Measurements from ENCODE around the gene COL9A2.
"Not testable (repeated sequence)": the region's sequence is repeated elsewhere in the genome, so short reads cannot be mapped to it uniquely, and the experiment has no call there.

The COL9A2 gene

DNA sequence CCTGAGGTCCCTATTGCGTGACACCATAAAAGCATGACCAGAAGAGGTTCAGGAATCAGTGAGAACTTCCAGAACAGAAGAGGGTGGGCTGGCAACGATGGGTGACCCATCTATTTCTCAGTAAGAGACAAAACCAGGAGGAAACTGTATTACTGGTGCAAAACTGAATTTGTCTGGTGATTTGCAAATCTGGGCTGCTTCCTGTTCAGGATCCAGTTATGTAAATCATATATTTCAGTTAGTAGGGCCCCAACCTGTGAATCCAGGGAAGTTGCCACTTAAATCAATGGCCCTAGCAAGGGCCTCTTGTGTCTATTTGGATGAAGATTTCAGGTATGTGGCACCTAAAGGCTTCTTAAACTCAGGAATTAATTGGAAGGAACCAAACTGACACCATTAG is 33.3 kb upstream of the COL9A2 start:
- Histone ChIP-seq H3K36me3 (ENCODE audit: control insufficient read depth, insufficient read depth, low read length) (no peaks in the 10 kb centered on the region), H3K4me1 (ENCODE audit: control insufficient read depth, insufficient read depth, low read length) (no peaks in the 10 kb centered on the region), H3K27ac (ENCODE audit: low read length) (no peak overlapping the region), H3K4me3 (ENCODE audit: low read length) (no peak overlapping the region), H3K9me3 (ENCODE audit: control insufficient read depth, insufficient read depth, low read length) (no peaks in the 10 kb centered on the region), H3K27me3 (ENCODE audit: control insufficient read depth, insufficient read depth, low read length) (no peaks in the 10 kb centered on the region)
- WGBS (ENCODE audit: insufficient coverage, insufficient read length) = no CpG with 5 or more reads among the region's 2 CpGs
- DNase-seq (ENCODE audit: low read depth, low spot score) = no peak

DNA sequence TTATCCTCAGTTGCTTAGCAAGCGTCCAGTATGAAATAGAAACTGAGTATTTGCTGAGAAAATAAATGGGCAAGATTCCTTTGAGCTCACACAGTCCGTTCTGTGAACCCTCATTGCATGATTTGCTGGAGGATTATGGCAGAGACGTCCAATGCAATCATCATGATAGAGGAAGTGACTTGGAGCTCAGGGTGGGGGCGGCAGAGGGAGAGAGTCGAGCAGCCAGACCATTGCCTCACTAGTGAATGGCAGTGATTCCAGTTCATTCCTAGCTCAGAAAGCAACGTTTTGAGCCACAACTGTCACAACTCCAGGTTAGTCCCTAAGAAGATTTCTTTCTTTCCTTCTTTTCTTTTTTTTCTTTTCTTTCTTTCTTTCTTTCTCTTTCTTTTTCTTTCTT is 27.5 kb upstream of the COL9A2 start:
- no peaks in the 10 kb centered on the region for H3K27me3 ChIP-seq (ENCODE audit: control insufficient read depth, insufficient read depth, low read length)
- no peaks in the 10 kb centered on the region for H3K4me1 ChIP-seq (ENCODE audit: control insufficient read depth, insufficient read depth, low read length)
- no peaks in the 10 kb centered on the region for H3K9me3 ChIP-seq (ENCODE audit: control insufficient read depth, insufficient read depth, low read length)
- H3K36me3 ChIP-seq (ENCODE audit: control insufficient read depth, insufficient read depth, low read length) = no peaks in the 10 kb centered on the region
- H3K4me3 ChIP-seq (ENCODE audit: low read length) = no peak overlapping the region
- no CpG with 5 or more reads among the region's 6 CpGs for WGBS (ENCODE audit: insufficient coverage, insufficient read length)
- no peak for DNase-seq (ENCODE audit: low read depth, low spot score)
- H3K27ac ChIP-seq (ENCODE audit: low read length) = no peak overlapping the region

DNA sequence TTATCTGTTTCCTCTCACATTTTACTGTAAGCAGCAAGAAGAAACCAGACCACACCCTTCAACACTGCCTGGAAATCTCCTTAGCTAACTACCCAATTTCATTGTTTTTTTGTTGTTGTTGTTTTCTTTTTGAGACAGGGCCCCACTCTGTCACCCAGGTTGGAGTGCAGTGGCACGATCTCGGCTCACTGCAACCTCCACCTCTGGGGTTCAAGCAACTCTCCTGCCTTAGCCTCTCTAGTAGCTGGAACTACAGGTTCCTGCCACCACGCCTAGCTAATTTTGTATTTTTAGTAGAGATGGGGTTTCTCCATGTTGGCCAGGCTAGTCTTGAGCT is 25.3 kb upstream of the COL9A2 start:
- no CpG with 5 or more reads among the region's 3 CpGs for whole genome bisulfite sequencing (ENCODE audit: insufficient coverage, insufficient read length)
- not testable (repeated sequence) for DNase-seq (ENCODE audit: low read depth, low spot score); H3K36me3 ChIP-seq (ENCODE audit: control insufficient read depth, insufficient read depth, low read length)

DNA sequence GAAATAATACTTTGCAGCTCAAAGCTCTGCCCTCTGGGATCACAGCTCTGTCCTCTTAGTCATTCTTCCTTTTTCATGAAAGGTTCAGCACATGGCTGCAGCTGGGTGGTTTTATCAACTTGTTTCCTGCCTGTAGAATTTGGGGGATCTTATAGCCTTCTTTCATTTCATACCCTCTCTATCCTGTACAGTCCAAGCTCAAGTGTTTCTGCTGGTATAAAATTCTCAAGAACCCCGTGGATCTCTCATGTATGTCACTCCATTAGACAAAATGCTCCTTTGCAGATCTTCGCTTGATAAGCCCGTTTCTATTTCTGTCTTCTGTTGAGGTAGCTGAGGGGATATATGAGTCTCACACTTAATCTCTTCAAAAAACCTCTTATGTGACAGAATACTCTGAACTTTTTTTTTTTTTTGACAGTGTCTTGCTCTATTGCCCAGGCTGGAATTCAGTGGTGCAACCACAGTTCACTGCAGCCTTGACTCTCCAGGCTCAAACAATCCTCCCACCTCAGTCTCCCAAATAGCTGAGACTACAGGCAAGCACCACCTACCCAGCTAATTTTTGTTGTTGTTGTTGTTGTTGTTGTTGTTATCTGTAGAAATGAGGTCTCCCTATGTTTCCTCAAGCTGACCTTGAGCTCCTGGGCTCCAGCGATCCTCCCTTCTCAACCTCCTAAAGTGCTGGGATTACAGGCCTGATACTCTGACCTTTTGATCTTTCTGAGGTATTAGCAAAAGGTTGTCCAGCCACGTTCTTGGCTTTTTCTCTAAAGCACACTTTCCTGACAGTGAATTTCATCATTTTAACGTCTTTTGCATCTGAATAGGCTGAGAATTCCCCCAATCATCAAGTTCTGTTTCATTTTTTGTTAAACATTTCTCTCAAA is 24.6 kb upstream of the COL9A2 start:
- no peak for DNase-seq (ENCODE audit: low read depth, low spot score)

More for the DNA sequence above, 25.3 kb upstream of the COL9A2 start:
- H3K4me1 ChIP-seq (ENCODE audit: control insufficient read depth, insufficient read depth, low read length); H3K27me3 ChIP-seq (ENCODE audit: control insufficient read depth, insufficient read depth, low read length); H3K4me3 ChIP-seq (ENCODE audit: low read length); H3K27ac ChIP-seq (ENCODE audit: low read length); H3K9me3 ChIP-seq (ENCODE audit: control insufficient read depth, insufficient read depth, low read length): not testable (repeated sequence)

DNA sequence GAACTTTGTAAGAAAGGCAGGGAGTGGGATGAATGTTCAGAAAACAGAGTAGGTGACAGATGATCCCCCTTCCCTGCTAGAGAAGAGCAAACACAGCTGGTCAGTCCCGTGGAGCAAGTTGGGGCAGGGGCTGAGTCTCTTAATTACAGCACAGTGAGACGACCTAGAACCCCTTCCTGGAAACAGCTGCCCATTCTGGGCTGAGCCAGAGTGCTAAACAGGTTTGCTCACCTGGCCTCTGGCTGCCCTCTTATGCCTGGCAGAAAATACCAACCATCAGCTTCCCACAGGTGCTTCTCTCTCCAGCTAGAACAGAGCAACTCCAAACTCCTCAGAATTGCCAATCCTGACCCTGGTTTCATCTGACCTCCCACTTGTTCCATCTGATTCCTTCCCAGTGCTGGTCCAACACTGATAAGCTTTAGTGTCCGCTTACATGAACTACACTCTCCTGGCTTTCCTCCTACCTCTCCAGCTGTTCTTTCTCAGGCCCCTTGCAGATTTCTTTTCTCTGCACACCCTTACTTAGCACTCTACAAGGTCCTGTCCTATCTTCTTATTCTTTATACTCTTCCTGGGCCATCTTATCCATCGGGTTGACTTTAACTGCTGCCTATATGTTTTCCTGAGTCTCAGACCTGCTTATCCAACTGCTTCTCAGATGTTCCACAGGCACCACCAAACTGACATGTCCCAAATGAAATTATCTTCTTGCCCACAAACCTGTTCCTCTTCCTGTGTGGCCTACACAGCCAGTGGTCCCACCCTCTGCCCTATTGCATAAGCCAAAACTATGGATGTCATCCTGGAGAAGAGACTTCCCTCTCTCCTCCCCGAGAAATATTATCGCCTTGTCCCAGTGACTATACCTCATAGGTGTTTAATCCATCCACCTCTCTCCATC is 22.6 kb upstream of the COL9A2 start:
- WGBS (ENCODE audit: insufficient coverage, insufficient read length) = no CpG with 5 or more reads among the region's 6 CpGs
- Histone ChIP-seq H3K9me3 (ENCODE audit: control insufficient read depth, insufficient read depth, low read length) (no peaks in the 10 kb centered on the region), H3K27ac (ENCODE audit: low read length) (no peak overlapping the region), H3K36me3 (ENCODE audit: control insufficient read depth, insufficient read depth, low read length) (no peaks in the 10 kb centered on the region), H3K4me1 (ENCODE audit: control insufficient read depth, insufficient read depth, low read length) (no peaks in the 10 kb centered on the region), H3K4me3 (ENCODE audit: low read length) (no peak overlapping the region), H3K27me3 (ENCODE audit: control insufficient read depth, insufficient read depth, low read length) (no peaks in the 10 kb centered on the region)
- DNase-seq (ENCODE audit: low read depth, low spot score) = no peak

More for the DNA sequence above, 24.6 kb upstream of the COL9A2 start:
- Histone ChIP-seq H3K27ac (ENCODE audit: low read length) (no peak overlapping the region), H3K4me3 (ENCODE audit: low read length) (no peak overlapping the region), H3K9me3 (ENCODE audit: control insufficient read depth, insufficient read depth, low read length) (no peaks in the 10 kb centered on the region), H3K4me1 (ENCODE audit: control insufficient read depth, insufficient read depth, low read length) (no peaks in the 10 kb centered on the region), H3K36me3 (ENCODE audit: control insufficient read depth, insufficient read depth, low read length) (no peaks in the 10 kb centered on the region), H3K27me3 (ENCODE audit: control insufficient read depth, insufficient read depth, low read length) (no peaks in the 10 kb centered on the region)
- WGBS (ENCODE audit: insufficient coverage, insufficient read length) = no CpG with 5 or more reads among the region's 6 CpGs

DNA sequence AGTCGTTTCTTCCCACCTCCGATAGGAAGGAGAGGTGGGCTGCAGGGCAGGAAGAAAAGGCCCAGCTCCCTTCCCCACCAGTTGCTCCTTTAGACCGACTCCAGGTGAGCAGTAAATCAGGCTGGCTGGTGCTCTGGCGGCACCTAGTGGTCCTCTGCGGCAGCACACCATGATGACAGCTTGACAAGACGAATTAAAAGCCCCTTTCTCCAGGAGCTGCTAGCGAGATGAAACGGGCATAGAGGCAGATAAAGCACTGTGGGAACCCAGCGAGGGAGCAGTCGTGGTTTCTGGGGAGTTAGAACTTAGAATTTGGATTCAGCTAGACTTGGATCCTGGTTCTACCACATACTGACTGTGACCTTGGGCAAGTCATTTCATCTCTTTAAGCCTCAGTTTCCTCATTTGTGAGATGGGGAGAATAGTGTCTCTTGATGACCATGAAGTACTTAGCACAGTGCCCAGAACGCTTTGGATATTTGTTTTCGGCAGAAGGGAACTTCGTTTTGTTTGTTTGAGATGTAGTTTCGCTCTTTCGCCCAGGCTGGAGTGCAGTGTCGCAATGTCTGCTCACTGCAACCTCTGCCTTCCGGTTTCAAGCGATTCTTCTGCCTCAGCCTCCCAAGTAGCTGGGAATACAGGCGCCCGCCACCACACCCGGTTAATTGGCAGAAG is 21.8 kb upstream of the COL9A2 start:
- Histone ChIP-seq H3K4me1 (ENCODE audit: control insufficient read depth, insufficient read depth, low read length) (no peaks in the 10 kb centered on the region), H3K27me3 (ENCODE audit: control insufficient read depth, insufficient read depth, low read length) (no peaks in the 10 kb centered on the region), H3K9me3 (ENCODE audit: control insufficient read depth, insufficient read depth, low read length) (no peaks in the 10 kb centered on the region), H3K4me3 (ENCODE audit: low read length) (no peak overlapping the region), H3K27ac (ENCODE audit: low read length) (no peak overlapping the region), H3K36me3 (ENCODE audit: control insufficient read depth, insufficient read depth, low read length) (no peaks in the 10 kb centered on the region)
- no CpG with 5 or more reads among the region's 21 CpGs for WGBS (ENCODE audit: insufficient coverage, insufficient read length)
- peak; percentile 88 for DNase-seq (ENCODE audit: low read depth, low spot score)

DNA sequence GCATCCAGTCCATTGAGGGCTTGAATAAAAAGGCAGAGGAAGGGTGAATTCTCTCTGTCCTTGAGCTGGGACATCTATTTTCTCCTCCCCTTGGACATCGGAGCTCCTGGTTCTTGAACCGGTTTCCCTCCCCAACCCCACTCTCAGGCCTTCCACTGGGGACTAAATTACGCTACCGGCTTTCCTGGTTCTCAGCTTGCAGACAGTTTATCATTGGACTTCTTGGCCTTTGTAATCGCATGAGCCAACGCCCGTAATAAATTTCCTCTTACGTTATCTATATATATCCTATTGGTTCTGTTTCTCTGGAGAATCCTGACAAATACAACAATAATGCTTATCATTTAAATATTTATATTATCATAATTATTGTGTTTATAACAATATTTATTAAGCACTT is 20.4 kb upstream of the COL9A2 start:
- no peak for DNase-seq (ENCODE audit: low read depth, low spot score)
- Histone ChIP-seq H3K36me3 (ENCODE audit: control insufficient read depth, insufficient read depth, low read length) (no peaks in the 10 kb centered on the region), H3K4me1 (ENCODE audit: control insufficient read depth, insufficient read depth, low read length) (no peaks in the 10 kb centered on the region), H3K9me3 (ENCODE audit: control insufficient read depth, insufficient read depth, low read length) (no peaks in the 10 kb centered on the region), H3K27ac (ENCODE audit: low read length) (no peak overlapping the region), H3K27me3 (ENCODE audit: control insufficient read depth, insufficient read depth, low read length) (no peaks in the 10 kb centered on the region), H3K4me3 (ENCODE audit: low read length) (no peak overlapping the region)
- WGBS (ENCODE audit: insufficient coverage, insufficient read length) = no CpG with 5 or more reads among the region's 8 CpGs

DNA sequence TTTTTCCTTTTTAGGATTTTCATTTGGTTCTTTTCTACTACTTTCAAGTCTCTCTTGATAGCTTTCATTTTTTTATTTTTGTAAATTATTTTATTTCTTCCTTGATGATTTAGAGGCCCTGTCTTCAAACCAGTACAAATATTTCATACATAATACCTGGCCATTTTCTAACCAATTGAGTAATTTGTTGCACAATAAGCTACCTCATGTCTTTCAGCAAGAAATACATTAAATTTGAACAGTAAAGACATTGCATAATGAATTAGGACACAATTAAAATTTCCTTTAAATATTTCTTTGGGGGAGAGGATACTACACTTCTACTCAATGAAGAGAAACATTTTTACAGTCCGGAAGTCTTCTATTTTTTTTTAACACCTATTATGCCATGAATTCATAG is 15.6 kb upstream of the COL9A2 start:
- Histone ChIP-seq H3K36me3 (ENCODE audit: control insufficient read depth, insufficient read depth, low read length) (no peaks in the 10 kb centered on the region), H3K27ac (ENCODE audit: low read length) (no peak overlapping the region), H3K9me3 (ENCODE audit: control insufficient read depth, insufficient read depth, low read length) (no peaks in the 10 kb centered on the region), H3K4me1 (ENCODE audit: control insufficient read depth, insufficient read depth, low read length) (no peaks in the 10 kb centered on the region), H3K4me3 (ENCODE audit: low read length) (no peak overlapping the region), H3K27me3 (ENCODE audit: control insufficient read depth, insufficient read depth, low read length) (no peaks in the 10 kb centered on the region)
- DNase-seq (ENCODE audit: low read depth, low spot score) = no peak
- WGBS (ENCODE audit: insufficient coverage, insufficient read length) = no CpG with 5 or more reads among the region's 1 CpG

DNA sequence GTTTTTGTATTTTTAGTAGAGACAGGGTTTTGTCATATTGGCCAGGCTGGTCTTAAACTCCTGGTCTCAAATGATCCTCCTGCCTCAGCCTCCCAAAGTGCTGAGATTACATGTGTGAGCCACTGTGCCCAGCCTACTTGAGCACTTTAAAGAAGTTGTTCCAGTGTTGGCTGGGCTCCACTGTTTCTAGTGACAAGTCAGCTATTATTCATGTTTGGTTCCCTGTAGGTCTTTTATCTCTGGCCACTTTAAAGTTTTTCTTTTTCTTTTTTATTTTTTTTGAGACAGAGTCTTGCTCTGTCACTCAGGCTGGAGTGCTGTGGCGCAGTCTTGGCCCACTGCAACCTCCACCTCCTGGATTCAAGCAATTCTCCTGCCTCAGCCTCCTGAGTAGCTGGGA is 14.3 kb upstream of the COL9A2 start:
- H3K4me1 ChIP-seq (ENCODE audit: control insufficient read depth, insufficient read depth, low read length); H3K27me3 ChIP-seq (ENCODE audit: control insufficient read depth, insufficient read depth, low read length); H3K9me3 ChIP-seq (ENCODE audit: control insufficient read depth, insufficient read depth, low read length); H3K4me3 ChIP-seq (ENCODE audit: low read length); H3K36me3 ChIP-seq (ENCODE audit: control insufficient read depth, insufficient read depth, low read length); DNase-seq (ENCODE audit: low read depth, low spot score); H3K27ac ChIP-seq (ENCODE audit: low read length): not testable (repeated sequence)
- WGBS (ENCODE audit: insufficient coverage, insufficient read length) = no CpG with 5 or more reads among the region's 1 CpG

DNA sequence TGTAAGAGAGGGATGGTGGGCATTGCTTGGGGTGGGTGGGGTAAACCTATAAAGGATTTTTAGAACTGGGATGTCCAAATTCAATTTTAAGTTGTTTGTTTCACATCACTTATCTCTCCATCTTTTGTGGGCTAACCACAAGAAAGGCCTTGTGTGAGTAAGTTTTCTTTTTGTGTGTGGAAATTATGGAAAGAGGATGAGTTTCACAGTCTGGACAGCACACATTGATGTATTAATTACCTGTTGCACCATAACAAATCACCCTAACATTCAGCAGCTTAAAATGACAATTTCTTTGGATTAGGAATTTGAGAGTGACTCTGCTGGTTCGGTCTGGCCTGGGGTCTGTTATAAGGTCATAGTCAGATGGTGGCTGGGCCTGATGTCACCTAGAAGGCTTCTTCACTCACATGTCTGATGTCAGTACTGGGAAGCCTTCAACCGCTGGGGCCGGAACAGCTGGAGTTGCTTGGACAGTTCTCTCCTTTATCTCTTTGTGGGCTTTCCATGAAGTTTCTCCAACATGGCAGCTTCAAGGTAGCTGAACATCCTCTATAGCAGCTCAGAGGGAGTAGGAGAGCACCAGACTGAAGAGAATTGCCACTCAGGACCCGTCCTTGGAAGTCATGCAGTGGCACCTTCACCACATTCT is 2.0 kb upstream of the COL9A2 start:
- no peaks in the 10 kb centered on the region for H3K36me3 ChIP-seq (ENCODE audit: control insufficient read depth, insufficient read depth, low read length)
- no peaks in the 10 kb centered on the region for H3K9me3 ChIP-seq (ENCODE audit: control insufficient read depth, insufficient read depth, low read length)
- WGBS (ENCODE audit: insufficient coverage, insufficient read length) = no CpG with 5 or more reads among the region's 4 CpGs
- peaks cover 26% of the 10 kb centered on the region for H3K27me3 ChIP-seq (ENCODE audit: control insufficient read depth, insufficient read depth, low read length)
- H3K4me3 ChIP-seq (ENCODE audit: low read length) = no peak overlapping the region
- no peak overlapping the region for H3K27ac ChIP-seq (ENCODE audit: low read length)
- H3K4me1 ChIP-seq (ENCODE audit: control insufficient read depth, insufficient read depth, low read length) = no peaks in the 10 kb centered on the region; the same call in 1 of the 2 replicates
- no peak for DNase-seq (ENCODE audit: low read depth, low spot score)
